ENCODE results near the gene SND1. TPM values are rescaled to one million over a fixed set of nuclear protein-coding genes. Genes with fewer than 3 reads are reported as not detected.
"Not testable (repeated sequence)": the region's sequence is repeated elsewhere in the genome, so short reads cannot be mapped to it uniquely, and the experiment has no call there.

Gene SND1
- total and polyA plus RNA-seq, 5 donors from 2014 or later = 84.4 to 121 (median 86.9) TPM

GRCh38 chr7:128102490-128103291 is 450.7 kb downstream of the SND1 start:
- Histone ChIP-seq H3K4me3 (ENCODE audit: low read depth, low read length) (no peak overlapping the region), H3K36me3 (ENCODE audit: control insufficient read depth, insufficient read depth, low read length) (no peaks in the 10 kb centered on the region), H3K27ac (ENCODE audit: insufficient read depth, low read length, poor library complexity, severe bottlenecking) (no peak overlapping the region), H3K4me1 (ENCODE audit: control insufficient read depth, insufficient read depth, low read length, poor library complexity, severe bottlenecking) (peaks cover 13% of the 10 kb centered on the region), H3K9me3 (ENCODE audit: control insufficient read depth in 2 of 2, low read length in 2 of 2) (no peaks in the 10 kb centered on the region), H3K27me3 (ENCODE audit: control insufficient read depth, insufficient read depth, low read length) (no peaks in the 10 kb centered on the region)
- DNase-seq (no peak), ATAC-seq (ENCODE audit: low read depth in 2 of 2) (no peak)
- H3K36me3 Mint-ChIP-seq = peaks cover 7% of the 10 kb centered on the region
- peaks cover 32% of the 10 kb centered on the region for H3K27me3 Mint-ChIP-seq
- H3K9me3 Mint-ChIP-seq = peaks cover 0 to 3% (median 0%) of the 10 kb centered on the region in 7 donors
- H3K4me1 Mint-ChIP-seq = peaks cover 0 to 34% (median 11%) of the 10 kb centered on the region in 4 donors
- H3K27ac Mint-ChIP-seq = peak overlapping the region in 1 of 3 donors; percentile 67
- peak overlapping the region; percentile 68 to 85 (median 78) for H3K4me3 Mint-ChIP-seq

- H3K27me3 ChIP-seq (ENCODE audit: control insufficient read depth, insufficient read depth, low read length) = no peaks in the 10 kb centered on the region
- H3K4me3 ChIP-seq (ENCODE audit: low read depth, low read length) = peak overlapping the region; percentile 32
- DNase-seq (peak in 1 of 3 donors; percentile 13), ATAC-seq (ENCODE audit: low read depth in 2 of 2) (no peak)
- peaks cover 19% of the 10 kb centered on the region for H3K4me1 ChIP-seq (ENCODE audit: control insufficient read depth, insufficient read depth, low read length, poor library complexity, severe bottlenecking)
- Mint-ChIP-seq H3K36me3 (peaks cover under 1% of the 10 kb centered on the region), H3K4me3 (peak overlapping the region; percentile 15 to 79 (median 65)), H3K4me1 (peaks cover under 1 to 40% (median 14%) of the 10 kb centered on the region in 4 donors), H3K27ac (no peak overlapping the region), H3K27me3 (peaks cover 34% of the 10 kb centered on the region), H3K9me3 (peaks cover 0 to 3% (median 0%) of the 10 kb centered on the region in 7 donors)
- no peak overlapping the region for H3K27ac ChIP-seq (ENCODE audit: insufficient read depth, low read length, poor library complexity, severe bottlenecking)
- H3K9me3 ChIP-seq (ENCODE audit: control insufficient read depth in 2 of 2, low read length in 2 of 2) = no peaks in the 10 kb centered on the region
- H3K36me3 ChIP-seq (ENCODE audit: control insufficient read depth, insufficient read depth, low read length) = no peaks in the 10 kb centered on the region
Measured at GRCh38 chr7:128103498-128104107, 451.6 kb downstream of the SND1 start.

DNA sequence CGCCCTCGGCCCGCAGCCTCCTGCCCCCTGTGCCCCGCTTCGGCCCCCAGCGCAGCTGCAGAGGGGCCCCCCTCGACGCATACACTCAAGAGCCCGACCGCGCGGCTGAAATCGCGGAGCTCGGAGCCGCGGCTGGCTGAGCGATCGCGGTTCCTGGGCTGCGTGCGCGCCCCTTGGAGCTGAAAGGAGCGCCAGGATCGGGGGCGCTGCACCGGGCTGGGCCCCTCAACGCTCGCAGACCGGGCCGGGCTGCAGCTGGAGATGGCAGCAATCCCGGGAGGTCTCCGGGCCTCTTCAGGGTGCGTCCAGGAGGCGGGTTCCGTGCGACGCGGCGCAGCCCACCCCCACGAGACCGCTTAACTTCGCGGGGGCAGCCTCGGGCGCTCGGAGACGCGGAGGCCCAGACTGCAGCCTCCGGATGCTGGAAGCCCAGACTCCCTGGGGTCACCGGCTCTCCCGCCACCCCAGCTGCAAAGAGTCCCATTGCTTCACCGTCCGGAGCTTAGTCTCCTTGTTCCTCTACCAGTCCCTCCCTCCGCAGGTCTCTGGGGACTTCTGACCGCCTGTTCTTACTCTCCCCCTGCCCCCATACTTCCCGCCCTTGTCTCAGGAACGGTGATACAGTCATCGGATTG is 452.2 kb downstream of the SND1 start:
- H3K9me3 ChIP-seq (ENCODE audit: control insufficient read depth in 2 of 2, low read length in 2 of 2) = no peaks in the 10 kb centered on the region
- H3K27ac ChIP-seq (ENCODE audit: insufficient read depth, low read length, poor library complexity, severe bottlenecking) = no peak overlapping the region
- Mint-ChIP-seq H3K36me3 (no peaks in the 10 kb centered on the region), H3K27ac (no peak overlapping the region), H3K27me3 (peaks cover 36% of the 10 kb centered on the region), H3K4me3 (peak overlapping the region; percentile 55 to 80 (median 78)), H3K9me3 (peaks cover 0 to 3% (median 0%) of the 10 kb centered on the region in 7 donors), H3K4me1 (peaks cover 6 to 46% (median 19%) of the 10 kb centered on the region in 4 donors)
- H3K27me3 ChIP-seq (ENCODE audit: control insufficient read depth, insufficient read depth, low read length) = no peaks in the 10 kb centered on the region
- DNase-seq = no peak
- H3K4me1 ChIP-seq (ENCODE audit: control insufficient read depth, insufficient read depth, low read length, poor library complexity, severe bottlenecking) = peaks cover 25% of the 10 kb centered on the region
- ATAC-seq (ENCODE audit: low read depth in 2 of 2) = no peak
- H3K4me3 ChIP-seq (ENCODE audit: low read depth, low read length) = peak overlapping the region; percentile 19
- H3K36me3 ChIP-seq (ENCODE audit: control insufficient read depth, insufficient read depth, low read length) = no peaks in the 10 kb centered on the region

DNA sequence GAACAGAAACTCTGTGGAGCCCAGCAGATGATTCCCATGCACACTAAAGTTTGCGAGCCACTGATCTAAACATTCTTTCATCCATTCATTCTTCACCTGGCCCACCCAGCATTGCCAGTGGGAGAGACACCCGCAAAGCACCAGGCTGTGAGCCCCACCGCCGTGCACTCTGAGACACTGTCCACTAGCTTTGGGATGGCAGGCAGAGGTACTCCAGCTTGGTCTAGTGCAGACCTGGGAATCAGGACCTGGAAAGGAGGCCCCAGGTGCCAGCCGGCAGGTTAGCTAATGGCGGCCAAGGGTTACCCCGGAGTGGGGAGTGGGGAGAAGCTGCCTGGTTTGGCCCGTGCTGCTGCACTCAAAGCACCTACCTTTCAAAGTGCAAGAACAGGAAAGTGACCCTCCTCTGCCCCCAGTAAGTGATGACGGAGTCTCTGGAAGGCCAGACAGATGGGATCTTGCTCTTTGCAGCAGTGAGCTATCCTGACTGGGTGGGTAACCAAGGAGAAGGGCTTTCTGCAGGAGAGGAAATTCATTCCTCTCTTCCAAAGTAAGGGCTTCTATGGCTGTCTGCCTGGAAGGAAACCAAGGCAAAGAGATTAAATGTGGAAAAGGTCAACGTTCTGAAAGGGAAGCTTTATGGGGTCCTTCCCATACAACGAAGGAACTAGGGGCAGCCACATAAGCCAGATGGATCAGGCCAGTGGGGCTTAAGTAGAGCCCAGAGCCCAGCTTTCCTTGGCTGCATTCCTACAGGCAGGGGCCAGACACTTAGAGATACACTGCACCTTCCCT is 453.4 kb downstream of the SND1 start:
- H3K27me3 ChIP-seq (ENCODE audit: control insufficient read depth, insufficient read depth, low read length) = no peaks in the 10 kb centered on the region
- H3K4me3 ChIP-seq (ENCODE audit: low read depth, low read length) = no peak overlapping the region
- H3K4me3 Mint-ChIP-seq = peak overlapping the region in 1 of 4 donors; percentile 80
- no peak for ATAC-seq (ENCODE audit: low read depth in 2 of 2)
- H3K27ac Mint-ChIP-seq = peak overlapping the region in 1 of 3 donors; percentile 76
- H3K4me1 ChIP-seq (ENCODE audit: control insufficient read depth, insufficient read depth, low read length, poor library complexity, severe bottlenecking) = peaks cover 33% of the 10 kb centered on the region
- H3K36me3 Mint-ChIP-seq = no peaks in the 10 kb centered on the region
- peaks cover 6 to 58% (median 29%) of the 10 kb centered on the region in 4 donors for H3K4me1 Mint-ChIP-seq
- no peaks in the 10 kb centered on the region for H3K9me3 ChIP-seq (ENCODE audit: control insufficient read depth in 2 of 2, low read length in 2 of 2)
- H3K27me3 Mint-ChIP-seq = peaks cover 36% of the 10 kb centered on the region
- H3K9me3 Mint-ChIP-seq = peaks cover 0 to 2% (median 0%) of the 10 kb centered on the region in 7 donors
- no peaks in the 10 kb centered on the region for H3K36me3 ChIP-seq (ENCODE audit: control insufficient read depth, insufficient read depth, low read length)
- DNase-seq = no peak
- H3K27ac ChIP-seq (ENCODE audit: insufficient read depth, low read length, poor library complexity, severe bottlenecking) = no peak overlapping the region

GRCh38 chr7:128106821-128107220 is 454.8 kb downstream of the SND1 start:
- H3K4me3 ChIP-seq (ENCODE audit: low read depth, low read length) = no peak overlapping the region
- peaks cover 6 to 67% (median 40%) of the 10 kb centered on the region in 4 donors for H3K4me1 Mint-ChIP-seq

GRCh38 chr7:128107516-128107915 is 455.5 kb downstream of the SND1 start:
- H3K36me3 Mint-ChIP-seq; H3K4me3 ChIP-seq (ENCODE audit: low read depth, low read length); H3K36me3 ChIP-seq (ENCODE audit: control insufficient read depth, insufficient read depth, low read length); H3K27me3 ChIP-seq (ENCODE audit: control insufficient read depth, insufficient read depth, low read length); H3K27ac ChIP-seq (ENCODE audit: insufficient read depth, low read length, poor library complexity, severe bottlenecking); DNase-seq; ATAC-seq (ENCODE audit: low read depth in 2 of 2); H3K4me3 Mint-ChIP-seq; H3K9me3 Mint-ChIP-seq; H3K27ac Mint-ChIP-seq; H3K9me3 ChIP-seq (ENCODE audit: control insufficient read depth in 2 of 2, low read length in 2 of 2): not testable (repeated sequence)
- Mint-ChIP-seq H3K27me3 (peaks cover 37% of the 10 kb centered on the region), H3K4me1 (peaks cover 6 to 73% (median 42%) of the 10 kb centered on the region in 4 donors)
- peaks cover 39% of the 10 kb centered on the region for H3K4me1 ChIP-seq (ENCODE audit: control insufficient read depth, insufficient read depth, low read length, poor library complexity, severe bottlenecking)

More at GRCh38 chr7:128106821-128107220, 454.8 kb downstream of the SND1 start:
- Histone ChIP-seq H3K27me3 (ENCODE audit: control insufficient read depth, insufficient read depth, low read length) (no peaks in the 10 kb centered on the region), H3K36me3 (ENCODE audit: control insufficient read depth, insufficient read depth, low read length) (no peaks in the 10 kb centered on the region), H3K4me1 (ENCODE audit: control insufficient read depth, insufficient read depth, low read length, poor library complexity, severe bottlenecking) (peaks cover 39% of the 10 kb centered on the region), H3K27ac (ENCODE audit: insufficient read depth, low read length, poor library complexity, severe bottlenecking) (no peak overlapping the region), H3K9me3 (ENCODE audit: control insufficient read depth in 2 of 2, low read length in 2 of 2) (no peaks in the 10 kb centered on the region)
- peak overlapping the region in 1 of 3 donors; percentile 61 for H3K27ac Mint-ChIP-seq
- peaks cover 0 to 2% (median 0%) of the 10 kb centered on the region in 7 donors for H3K9me3 Mint-ChIP-seq
- no peak for ATAC-seq (ENCODE audit: low read depth in 2 of 2)
- DNase-seq = no peak
- peak overlapping the region in 2 of 4 donors; percentile 15 to 27 for H3K4me3 Mint-ChIP-seq
- peaks cover 40% of the 10 kb centered on the region for H3K27me3 Mint-ChIP-seq
- H3K36me3 Mint-ChIP-seq = no peaks in the 10 kb centered on the region

GRCh38 chr7:128108129-128108528 is 456.1 kb downstream of the SND1 start:
- H3K27ac ChIP-seq (ENCODE audit: insufficient read depth, low read length, poor library complexity, severe bottlenecking) = no peak overlapping the region
- H3K4me1 ChIP-seq (ENCODE audit: control insufficient read depth, insufficient read depth, low read length, poor library complexity, severe bottlenecking) = peaks cover 39% of the 10 kb centered on the region
- H3K27me3 ChIP-seq (ENCODE audit: control insufficient read depth, insufficient read depth, low read length) = no peaks in the 10 kb centered on the region
- H3K36me3 ChIP-seq (ENCODE audit: control insufficient read depth, insufficient read depth, low read length) = no peaks in the 10 kb centered on the region
- no peak overlapping the region for H3K4me3 ChIP-seq (ENCODE audit: low read depth, low read length)
- DNase-seq (no peak), ATAC-seq (ENCODE audit: low read depth in 2 of 2) (no peak)
- Mint-ChIP-seq H3K4me1 (peaks cover 6 to 72% (median 42%) of the 10 kb centered on the region in 4 donors), H3K27ac (peak overlapping the region in 1 of 3 donors; percentile 24), H3K36me3 (no peaks in the 10 kb centered on the region), H3K9me3 (peaks cover 0 to 2% (median 0%) of the 10 kb centered on the region in 7 donors), H3K27me3 (peaks cover 32% of the 10 kb centered on the region), H3K4me3 (peak overlapping the region in 3 of 4 donors; percentile 1 to 69 (median 64))
- no peaks in the 10 kb centered on the region for H3K9me3 ChIP-seq (ENCODE audit: control insufficient read depth in 2 of 2, low read length in 2 of 2)
